PFSK-1 (cell line): ENCODE results near the gene EFNA5.

Source experiments
- FOXP2 ChIP-seq: optimal IDR thresholded peaks from 2 replicates; pipeline ENCODE3; 2011; ENCODE audit warnings: borderline replicate concordance, control low read depth, inconsistent platforms; ENCODE audit not compliant: insufficient read depth; ENCODE audit errors: extremely low read length, extremely low read depth
- POLR2AphosphoS5 ChIP-seq: IDR thresholded peaks from 2 replicates; pipeline ENCODE4 v1.6.1; 2012; ENCODE audit warnings: low read depth, mild to moderate bottlenecking, control low read depth, low read length, moderate library complexity
- REST ChIP-seq, 2 experiments: IDR thresholded peaks; 2 replicates each; pipeline versions ENCODE4 v1.6.1 to v1.8.0; 2011 to 2012; ENCODE audit warnings: low read depth in 2 of 2, low read length in 2 of 2, control low read depth in 1 of 2, inconsistent platforms in 1 of 2, mild to moderate bottlenecking in 1 of 2, moderate library complexity in 1 of 2; ENCODE audit not compliant: insufficient read depth in 1 of 2
- SIN3A ChIP-seq: IDR thresholded peaks from 2 replicates; pipeline ENCODE4 v1.6.1; 2012; ENCODE audit warnings: mild to moderate bottlenecking, low read length, moderate library complexity, borderline replicate concordance; ENCODE audit not compliant: insufficient read depth
- TAF1 ChIP-seq: IDR thresholded peaks from 2 replicates; pipeline ENCODE4 v1.6.1; 2012; ENCODE audit warnings: low read length, control low read depth, borderline replicate concordance; ENCODE audit not compliant: insufficient read depth

EFNA5 gene

DNA sequence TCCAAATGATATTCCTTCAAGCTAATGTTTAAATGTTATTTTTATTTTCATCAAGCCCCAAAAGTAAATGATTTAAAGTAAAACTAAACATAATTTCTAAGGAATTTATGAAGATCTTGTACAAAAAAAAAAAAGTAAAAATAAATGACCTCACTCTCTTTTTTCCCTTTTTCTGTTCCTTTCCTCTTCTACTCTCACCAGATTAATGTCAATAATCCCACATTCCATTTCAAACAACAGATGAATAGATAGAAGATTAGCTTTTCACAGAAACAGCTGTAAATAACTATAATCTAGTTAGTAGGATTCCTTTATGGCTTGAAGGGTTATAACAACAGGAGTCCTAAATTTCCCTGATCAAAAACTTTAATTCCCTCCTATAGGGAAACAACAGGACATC lies 88.1 kb downstream of the EFNA5 start:
- TF ChIP-seq SIN3A (no peak), FOXP2 (no peak), TAF1 (no peak), REST (IDR thresholded peaks at IDR 0.05; ENCODE audit: insufficient read depth in 1 of 2, low read depth in 2 of 2, low read length in 2 of 2) (no peak), POLR2AphosphoS5 (no peak)

- TF ChIP-seq SIN3A = no peak
- no peak for TF ChIP-seq POLR2AphosphoS5
- no peak for TF ChIP-seq TAF1
- no peak for TF ChIP-seq REST (IDR thresholded peaks at IDR 0.05; ENCODE audit: insufficient read depth in 1 of 2, low read depth in 2 of 2, low read length in 2 of 2)
- no peak for TF ChIP-seq FOXP2
These were observed 89.6 kb downstream of the EFNA5 start for GRCh38 chr5:107580889-107581820.

DNA sequence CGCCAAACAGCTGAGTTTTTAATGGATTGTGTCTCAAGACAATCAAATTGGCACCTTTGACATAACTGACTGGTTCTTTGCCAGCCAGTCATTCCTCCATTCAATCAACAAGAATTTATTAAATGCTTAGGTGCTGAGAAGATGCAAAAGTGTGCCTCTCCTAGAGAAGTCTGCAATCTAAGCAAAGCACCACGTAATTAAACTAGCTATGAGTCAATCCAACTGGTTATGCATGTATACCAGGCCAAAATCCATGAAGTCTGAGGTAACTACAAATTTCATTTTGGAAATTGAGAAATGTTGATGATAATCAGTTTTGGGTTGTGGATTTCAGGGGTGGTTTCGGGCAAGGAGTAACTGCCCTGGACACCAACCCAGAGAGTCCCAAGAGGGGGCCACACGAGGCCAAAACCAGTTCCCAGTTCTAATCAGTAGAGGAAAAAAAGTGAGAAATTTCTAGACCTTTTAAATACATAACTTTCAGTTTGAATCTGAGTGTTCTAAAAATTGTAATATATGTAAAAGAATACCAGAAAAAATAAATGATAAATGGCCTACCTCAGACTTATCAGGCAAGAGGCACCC lies 92.6 kb downstream of the EFNA5 start:
- no peak for TF ChIP-seq TAF1

- TF ChIP-seq SIN3A = no peak
- no peak for TF ChIP-seq REST (IDR thresholded peaks at IDR 0.05; ENCODE audit: insufficient read depth in 1 of 2, low read depth in 2 of 2, low read length in 2 of 2)
- TF ChIP-seq FOXP2 = no peak
- no peak for TF ChIP-seq POLR2AphosphoS5
- TF ChIP-seq TAF1 = no peak
These were observed 93.3 kb downstream of the EFNA5 start for GRCh38 chr5:107577394-107577950.

DNA sequence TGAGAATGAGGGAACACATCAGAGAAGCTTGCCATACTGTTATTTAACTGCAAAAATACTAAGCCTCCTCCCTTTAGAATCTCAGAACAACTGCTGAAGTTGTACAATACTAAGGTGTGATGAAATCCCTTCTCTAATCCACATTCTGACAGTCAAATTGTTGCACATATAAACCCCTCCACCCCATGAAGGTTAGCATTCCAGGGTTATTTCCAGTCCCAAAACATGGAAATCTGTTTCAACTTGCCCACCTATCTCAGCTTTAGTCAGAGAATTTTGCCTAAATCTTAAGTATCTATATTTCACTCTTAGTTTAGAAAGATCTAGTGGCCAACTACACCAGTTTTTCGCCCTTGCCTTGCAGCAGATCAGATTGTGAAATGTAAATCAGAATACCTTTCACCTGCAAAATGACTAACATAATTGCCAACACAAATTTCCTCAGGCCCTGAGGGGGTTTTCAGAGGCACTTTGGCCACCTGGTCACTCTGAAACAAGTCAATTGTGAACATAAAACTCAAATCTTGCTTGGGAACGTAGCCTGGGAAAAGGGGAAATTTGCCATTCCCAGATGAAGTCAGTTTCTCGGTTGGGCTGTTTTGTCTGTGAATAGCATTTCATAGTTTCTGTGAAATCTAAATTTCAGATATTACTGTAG lies 93.9 kb downstream of the EFNA5 start:
- no peak for TF ChIP-seq POLR2AphosphoS5
- no peak for TF ChIP-seq REST (IDR thresholded peaks at IDR 0.05; ENCODE audit: insufficient read depth in 1 of 2, low read depth in 2 of 2, low read length in 2 of 2)
